Duodenal mucosa (tissue), 2 donors: ENCODE measurements around the gene GADD45GIP1.

ENCODE experiments used
- H3K27ac ChIP-seq: one replicate; pipeline ENCODE4 v1.7.0; 2013; ENCODE audit warnings: low read depth, low read length
- H3K27me3 ChIP-seq, 2 donors: one replicate each; pipeline ENCODE4 v1.7.0; 2013; ENCODE audit warnings: low read length in 2 of 2, control low read depth in 1 of 2; ENCODE audit not compliant: insufficient read depth in 2 of 2, control insufficient read depth in 1 of 2
- H3K36me3 ChIP-seq, 2 donors: one replicate each; pipeline ENCODE4 v1.7.0; 2013; ENCODE audit warnings: low read length in 2 of 2, control low read depth in 1 of 2; ENCODE audit not compliant: insufficient read depth in 2 of 2, control insufficient read depth in 1 of 2
- H3K4me1 ChIP-seq, 2 donors: one replicate each; pipeline ENCODE4 v1.7.0; 2013; ENCODE audit warnings: low read length in 2 of 2, control low read depth in 1 of 2; ENCODE audit not compliant: insufficient read depth in 2 of 2, control insufficient read depth in 1 of 2
- H3K4me3 ChIP-seq, 2 donors: one replicate each; pipeline ENCODE4 v1.7.0; 2013; ENCODE audit warnings: low read length in 2 of 2, low read depth in 1 of 2
- H3K9ac ChIP-seq, 2 donors: one replicate each; pipeline ENCODE4 v1.7.0; 2013; ENCODE audit warnings: low read length in 2 of 2, low read depth in 1 of 2
- H3K9me3 ChIP-seq, 2 donors: one replicate each; pipeline ENCODE4 v1.7.0; 2013; ENCODE audit warnings: low read length in 2 of 2, control low read depth in 1 of 2; ENCODE audit not compliant: control insufficient read depth in 1 of 2

The GADD45GIP1 gene

DNA sequence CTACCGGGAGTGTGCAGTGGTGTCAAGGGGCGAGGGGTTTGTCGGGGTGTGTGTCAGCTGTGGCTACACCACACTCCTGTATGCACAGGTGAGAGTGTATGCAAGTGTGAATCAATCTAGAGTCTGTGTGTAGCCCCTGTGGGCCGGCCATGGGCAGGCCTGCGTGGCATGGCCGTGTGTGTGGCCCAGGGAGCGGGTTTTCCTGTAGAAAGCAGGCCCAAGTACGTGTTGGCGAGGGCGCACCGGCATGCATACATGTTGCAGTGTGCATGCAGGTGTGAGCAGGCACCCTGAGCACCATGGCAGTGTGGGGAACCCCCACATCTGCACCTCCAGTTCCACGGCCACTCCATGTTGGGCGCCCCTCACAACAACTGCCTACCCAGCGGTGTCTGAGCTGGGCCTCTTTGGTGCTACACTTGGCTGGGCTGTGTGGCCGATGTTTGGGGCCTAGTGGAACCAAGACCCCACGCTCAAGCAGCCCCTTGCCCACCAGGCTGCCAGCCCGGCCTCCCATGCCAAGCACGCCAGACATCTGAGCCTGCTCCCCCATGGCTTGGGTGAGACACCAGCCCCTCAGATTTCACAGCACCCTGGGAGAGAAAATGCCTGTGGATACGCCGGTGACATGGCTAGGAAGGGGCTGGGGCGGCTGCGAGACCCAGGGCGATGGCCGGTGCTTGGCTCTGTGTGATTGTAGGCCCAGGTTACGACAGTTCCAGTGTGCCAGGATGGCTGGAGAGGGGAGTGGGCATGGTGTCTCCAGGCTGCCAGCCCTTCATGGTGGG is 40.4 kb upstream of the GADD45GIP1 start:
- no peak overlapping the region for H3K27ac ChIP-seq
- no peaks in the 10 kb centered on the region for H3K9me3 ChIP-seq
- peak overlapping the region; percentile 75 to 78 for H3K4me3 ChIP-seq
- peaks cover 3 to 6% of the 10 kb centered on the region in 2 donors for H3K36me3 ChIP-seq
- H3K27me3 ChIP-seq: no peaks in the 10 kb centered on the region
- H3K4me1 ChIP-seq: peaks cover 12 to 16% of the 10 kb centered on the region in 2 donors
- peak overlapping the region in 1 of 2 donors; percentile 48 for H3K9ac ChIP-seq

DNA sequence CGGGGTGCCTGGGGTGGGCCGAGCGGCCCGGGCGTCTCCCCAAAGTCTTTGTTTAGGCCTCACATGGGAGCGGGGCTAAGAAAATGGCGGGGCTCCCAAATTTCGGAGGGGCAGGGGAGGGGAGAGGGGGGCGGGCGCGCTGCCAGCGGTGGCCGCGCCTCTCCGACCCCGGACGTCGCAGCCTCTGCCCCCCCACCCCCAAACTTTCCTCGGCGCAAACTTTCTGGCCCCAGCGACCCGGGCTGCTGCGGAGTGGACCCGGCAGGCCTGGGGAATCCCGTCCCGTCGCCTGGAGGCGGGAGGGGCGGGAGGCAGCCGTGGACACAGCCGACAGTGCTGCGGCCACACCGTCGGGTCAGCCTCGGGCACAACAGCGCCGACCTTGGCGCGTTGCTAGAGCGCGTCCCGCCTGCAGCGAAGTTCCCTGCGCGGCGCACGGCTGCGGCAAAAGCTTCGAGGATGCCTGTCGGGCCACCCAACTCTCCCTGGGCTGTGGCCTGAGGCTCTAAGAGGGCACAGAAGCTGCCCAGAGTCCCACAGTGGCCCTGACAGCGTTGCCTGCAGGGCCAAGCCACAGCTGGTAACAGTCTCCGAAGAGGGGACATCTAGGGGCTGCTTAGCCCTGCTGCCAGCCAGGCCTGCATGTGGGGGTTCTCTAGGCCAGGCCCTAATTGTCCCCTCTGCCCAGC is 39.5 kb upstream of the GADD45GIP1 start:
- H3K36me3 ChIP-seq: peaks cover 3 to 6% of the 10 kb centered on the region in 2 donors
- H3K4me3 ChIP-seq: peak overlapping the region; percentile 75 to 78
- H3K27me3 ChIP-seq: no peaks in the 10 kb centered on the region
- peak overlapping the region; percentile 45 to 48 for H3K9ac ChIP-seq
- peaks cover 12 to 16% of the 10 kb centered on the region in 2 donors for H3K4me1 ChIP-seq
- H3K27ac ChIP-seq: peak overlapping the region; percentile 5
- H3K9me3 ChIP-seq: no peaks in the 10 kb centered on the region

DNA sequence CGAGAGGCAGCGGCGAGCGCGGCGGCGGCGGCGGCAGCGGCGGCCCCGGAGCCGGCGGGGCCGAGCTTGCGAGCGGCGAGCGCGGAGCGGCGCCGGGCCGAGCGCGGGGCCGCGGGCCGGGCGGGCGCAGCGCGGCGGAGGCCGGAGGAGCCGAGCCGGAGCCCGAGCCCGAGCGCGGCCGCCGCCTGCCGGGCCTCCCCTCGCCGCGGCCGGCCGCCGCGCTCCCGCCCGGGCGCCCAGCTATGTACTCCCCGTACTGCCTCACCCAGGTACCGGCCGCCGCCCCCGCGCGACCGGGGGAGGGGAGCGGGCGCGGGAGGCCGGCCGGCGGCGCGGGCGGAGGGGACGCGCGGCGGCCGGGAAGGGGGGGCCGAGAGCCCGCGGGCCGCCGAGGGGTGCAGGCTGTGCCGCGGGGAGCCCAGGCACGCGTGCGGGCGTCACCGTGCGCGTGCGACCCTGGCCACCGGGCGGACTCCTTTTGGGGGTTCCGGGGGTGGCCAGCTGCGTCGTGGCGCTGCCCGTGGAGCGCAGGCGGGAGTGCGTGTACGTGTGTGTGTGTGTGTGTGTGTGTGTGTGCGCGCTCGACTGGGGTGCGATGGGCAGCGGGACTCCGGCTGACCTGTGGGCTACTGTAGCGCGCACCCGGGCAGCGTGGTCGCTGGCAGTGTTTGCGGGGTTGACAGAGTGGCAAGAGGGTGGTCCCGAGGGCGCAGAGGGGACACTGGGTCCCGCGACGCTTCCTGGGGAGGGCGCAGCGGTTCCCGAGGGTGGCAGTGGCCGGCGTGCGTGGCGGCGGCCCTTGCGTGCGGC is 38.8 kb upstream of the GADD45GIP1 start:
- peak overlapping the region; percentile 75 to 78 for H3K4me3 ChIP-seq
- no peaks in the 10 kb centered on the region for H3K27me3 ChIP-seq
- peaks cover 3 to 6% of the 10 kb centered on the region in 2 donors for H3K36me3 ChIP-seq
- H3K4me1 ChIP-seq: peaks cover 12 to 16% of the 10 kb centered on the region in 2 donors
- no peak overlapping the region for H3K27ac ChIP-seq
- no peaks in the 10 kb centered on the region for H3K9me3 ChIP-seq
- H3K9ac ChIP-seq: peak overlapping the region; percentile 45 to 48

DNA sequence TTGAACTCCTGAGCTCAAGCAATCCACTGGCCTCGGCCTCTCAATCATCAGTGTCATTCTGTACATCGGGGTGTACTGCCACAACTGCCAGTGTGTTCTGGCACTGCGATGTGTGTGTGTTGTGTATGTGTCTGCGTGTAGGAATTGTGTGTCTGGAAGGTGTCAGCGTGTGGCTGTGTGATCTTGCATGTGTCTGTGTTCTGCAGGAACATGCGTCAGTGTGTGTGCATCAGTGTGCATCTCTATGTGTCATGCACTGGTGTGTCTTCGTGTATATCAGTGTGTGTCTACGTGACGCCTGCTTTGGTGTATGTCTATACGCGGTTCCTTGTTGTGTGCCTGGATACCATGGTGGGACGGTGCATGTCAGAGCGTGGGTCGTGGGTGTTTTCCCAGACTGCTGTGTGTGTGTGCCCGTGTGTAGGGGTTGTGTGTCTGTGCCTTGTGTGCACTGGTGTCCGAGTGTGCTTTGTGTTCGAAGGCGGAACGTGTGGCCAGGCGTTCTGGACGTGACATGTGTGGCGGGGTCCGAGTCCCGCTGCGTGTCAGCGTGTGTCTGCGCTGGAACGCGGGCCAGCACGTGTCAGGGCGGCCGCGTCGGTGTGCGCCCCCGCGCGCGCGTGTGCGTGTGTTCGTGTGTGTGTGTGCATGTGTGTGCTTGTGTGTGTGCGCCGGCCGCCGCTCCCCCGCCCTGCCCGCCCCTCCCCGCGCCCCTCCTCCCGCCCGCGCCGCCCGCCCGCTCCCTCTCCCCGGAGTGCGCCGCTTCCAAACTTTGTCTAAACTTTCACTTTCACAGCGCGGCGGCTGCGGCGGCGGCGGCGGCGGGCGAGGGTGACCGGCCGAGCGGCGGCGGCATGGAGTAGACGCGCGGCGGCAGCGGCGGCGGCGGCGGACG is 37.9 kb upstream of the GADD45GIP1 start, which contains the start of gene NFIX:
Gene NFIX (plus strand): TSS at position 775 of the 895 bp plus-strand sequence. CDS start 363 bp downstream, outside the sequence.
- H3K27ac ChIP-seq: no peak within 1 kb of the TSS

DNA sequence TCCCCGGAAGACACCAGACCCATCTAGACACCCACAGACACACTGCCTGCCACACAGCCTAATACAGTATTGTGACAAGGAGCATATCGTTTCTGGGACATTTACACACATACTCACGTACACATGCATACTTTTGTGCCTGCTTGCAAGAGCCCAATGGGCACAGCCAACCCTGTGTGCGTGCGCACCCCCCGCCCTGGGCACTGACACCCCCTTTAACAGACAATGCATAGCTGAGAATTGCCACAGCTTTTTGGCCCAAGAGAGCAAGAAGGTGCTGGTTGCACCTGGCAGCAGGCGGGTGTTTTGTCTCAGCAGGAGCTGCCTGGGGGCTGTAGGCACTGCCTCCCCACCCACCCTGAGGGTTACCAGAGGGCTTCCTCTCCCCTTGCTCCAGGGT is 36.5 kb upstream of the GADD45GIP1 start:
- Histone ChIP-seq H3K36me3 (peaks cover 0 to 2% of the 10 kb centered on the region in 2 donors), H3K9me3 (no peaks in the 10 kb centered on the region), H3K27me3 (no peaks in the 10 kb centered on the region), H3K4me3 (no peak overlapping the region), H3K9ac (no peak overlapping the region), H3K27ac (no peak overlapping the region), H3K4me1 (peaks cover 12 to 16% of the 10 kb centered on the region in 2 donors)

More for the DNA sequence above, 37.9 kb upstream of the GADD45GIP1 start, which contains the start of gene NFIX:
- Histone ChIP-seq H3K4me3 (peak within 1 kb of the TSS; percentile 77 to 89), H3K36me3 (peaks cover 3 to 6% of the 10 kb centered on the region in 2 donors), H3K4me1 (peaks cover 12 to 16% of the 10 kb centered on the region in 2 donors), H3K27me3 (no peaks in the 10 kb centered on the region), H3K9me3 (no peaks in the 10 kb centered on the region), H3K9ac (peak within 1 kb of the TSS; percentile 54 to 77)

DNA sequence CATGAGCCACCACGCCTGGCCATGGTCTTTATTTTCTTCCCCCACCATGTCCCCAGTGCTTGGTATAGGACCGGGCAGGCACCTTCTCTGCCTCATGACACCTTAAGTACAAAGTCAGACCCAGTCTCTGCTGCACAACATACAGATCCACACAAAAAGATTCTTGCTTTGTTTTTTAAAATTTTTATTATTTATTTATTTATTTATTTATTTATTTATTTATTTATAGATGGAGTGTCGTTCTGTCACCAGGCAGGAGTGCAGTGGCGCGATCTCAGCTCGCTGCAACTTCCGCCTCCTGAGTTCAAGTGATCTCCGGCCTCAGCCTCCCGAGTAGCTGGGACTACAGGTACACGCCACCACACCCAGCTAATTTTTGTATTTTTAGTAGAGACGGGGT is 35.7 kb upstream of the GADD45GIP1 start:
- H3K27ac ChIP-seq: no peak overlapping the region
- no peak overlapping the region for H3K4me3 ChIP-seq
- no peaks in the 10 kb centered on the region for H3K27me3 ChIP-seq
- H3K36me3 ChIP-seq: no peaks in the 10 kb centered on the region
- H3K4me1 ChIP-seq: peaks cover 12 to 16% of the 10 kb centered on the region in 2 donors
- H3K9me3 ChIP-seq: no peaks in the 10 kb centered on the region
- no peak overlapping the region for H3K9ac ChIP-seq

DNA sequence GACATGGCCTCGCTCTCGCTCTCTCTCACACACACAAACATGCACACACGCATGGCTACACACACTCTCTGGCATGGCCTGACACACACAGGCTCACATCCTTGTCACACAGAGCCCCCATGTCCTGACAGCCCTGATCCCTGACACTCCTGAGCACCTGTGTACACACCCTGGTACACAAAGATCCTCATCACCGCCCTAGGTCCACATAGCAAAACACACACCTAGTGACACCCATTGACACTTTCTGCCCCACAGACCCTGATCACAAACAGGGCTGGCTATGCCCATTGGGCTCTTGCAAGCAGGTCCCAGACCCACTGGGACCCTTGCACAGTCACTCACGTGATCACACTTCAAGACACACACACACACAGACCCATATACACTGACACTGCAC is 34.3 kb upstream of the GADD45GIP1 start:
- Histone ChIP-seq H3K27ac (no peak overlapping the region), H3K9me3 (no peaks in the 10 kb centered on the region), H3K27me3 (no peaks in the 10 kb centered on the region), H3K9ac (no peak overlapping the region), H3K4me1 (peaks cover 4 to 6% of the 10 kb centered on the region in 2 donors), H3K36me3 (no peaks in the 10 kb centered on the region), H3K4me3 (no peak overlapping the region)

DNA sequence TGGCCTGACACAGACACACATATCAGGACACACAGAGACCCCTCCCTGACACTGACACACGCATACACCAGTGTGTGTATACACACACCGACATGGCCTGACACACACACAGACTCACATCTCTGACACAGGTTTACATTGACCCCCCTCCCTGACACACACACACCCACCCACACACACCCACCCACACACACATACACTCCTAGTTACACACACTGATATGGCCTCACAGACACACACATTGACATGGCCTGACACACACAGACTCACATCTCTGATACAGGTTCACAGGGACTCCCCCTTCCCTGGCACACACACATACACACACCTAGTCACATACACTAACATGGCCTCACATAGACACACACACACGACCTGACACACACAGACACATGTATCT is 33.8 kb upstream of the GADD45GIP1 start:
- Histone ChIP-seq H3K27me3 (no peaks in the 10 kb centered on the region), H3K36me3 (no peaks in the 10 kb centered on the region), H3K9me3 (no peaks in the 10 kb centered on the region), H3K4me1 (peaks cover 5 to 9% of the 10 kb centered on the region in 2 donors), H3K9ac (no peak overlapping the region), H3K4me3 (no peak overlapping the region), H3K27ac (no peak overlapping the region)

DNA sequence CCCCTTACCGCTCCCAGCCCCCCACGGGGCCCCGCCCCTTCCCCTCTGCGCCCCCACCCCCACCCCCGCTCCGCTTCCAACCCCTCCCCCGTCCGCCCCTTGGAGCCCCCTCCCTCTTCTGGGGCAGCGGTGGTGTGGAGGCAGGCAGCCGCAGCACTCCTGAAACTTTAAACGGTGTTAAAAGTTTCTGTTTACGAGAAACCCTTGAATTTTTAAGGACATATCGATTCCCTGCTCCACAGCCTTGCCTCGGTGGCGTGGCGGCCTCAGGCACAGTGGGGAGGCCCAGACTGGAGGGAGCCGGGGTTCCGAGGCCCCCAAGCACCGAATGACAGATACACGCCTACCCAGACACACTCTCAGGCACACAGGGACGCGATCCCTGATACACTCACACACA is 33.4 kb upstream of the GADD45GIP1 start:
- Histone ChIP-seq H3K27me3 (no peaks in the 10 kb centered on the region), H3K9me3 (no peaks in the 10 kb centered on the region), H3K4me1 (peaks cover 9 to 13% of the 10 kb centered on the region in 2 donors), H3K27ac (no peak overlapping the region), H3K36me3 (no peaks in the 10 kb centered on the region), H3K9ac (no peak overlapping the region), H3K4me3 (no peak overlapping the region)
